Measurements from ENCODE around the gene CMC1.
"Not testable (repeated sequence)": the region's sequence is repeated elsewhere in the genome, so short reads cannot be mapped to it uniquely, and the experiment has no call there.

The CMC1 gene

GRCh38 chr3:28241221-28242160 is at the start of gene CMC1:
Gene CMC1 (plus strand): TSS chr3:28241619. CDS start chr3:28241794, 175 bp downstream.
- peak; percentile 77 to 94 for DNase-seq (ENCODE audit: low read depth in 1 of 2, low spot score in 1 of 2)

DNA sequence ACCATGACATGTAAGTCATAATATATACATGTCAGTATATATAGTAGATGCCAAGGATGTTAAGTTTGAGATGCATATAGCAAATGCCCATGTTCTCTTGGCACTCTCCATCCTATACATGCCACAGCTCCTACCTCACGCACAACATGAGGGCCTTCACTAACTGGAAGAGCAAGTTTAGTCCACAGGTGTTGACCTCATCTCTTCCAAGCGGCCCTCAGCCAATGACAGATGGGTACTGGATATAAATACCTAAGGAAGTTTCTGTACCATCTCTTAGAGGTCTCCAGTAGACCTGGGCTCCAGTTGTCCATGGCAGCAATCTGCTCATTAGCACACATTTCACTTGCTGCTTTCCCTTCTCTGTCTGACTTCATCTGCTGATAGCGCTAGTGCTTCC is 43.3 kb upstream of the CMC1 start:
- no peak for DNase-seq (ENCODE audit: low read depth in 1 of 2, low spot score in 1 of 2)

DNA sequence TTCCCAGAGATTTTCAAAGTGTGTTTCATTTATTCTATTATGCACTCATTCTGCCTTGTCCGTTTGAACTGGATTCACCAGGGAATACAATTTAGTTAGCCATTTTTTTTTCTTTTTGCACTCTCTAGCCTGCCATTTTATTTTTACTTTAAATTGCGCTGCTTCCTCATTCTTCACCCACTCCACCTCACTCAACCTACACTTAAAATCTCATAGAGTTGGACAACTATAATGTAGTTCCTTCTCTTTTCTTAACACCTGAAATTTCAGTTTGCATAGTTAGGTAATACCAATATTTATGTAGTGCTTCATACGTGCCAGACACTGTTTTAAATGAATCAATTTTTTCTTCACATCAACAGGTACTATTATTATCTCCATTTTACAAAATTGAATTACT is 42.4 kb upstream of the CMC1 start:
- no peak for DNase-seq (ENCODE audit: low read depth in 1 of 2, low spot score in 1 of 2)

GRCh38 chr3:28199643-28200042 is 41.8 kb upstream of the CMC1 start:
- not testable (repeated sequence) for DNase-seq (ENCODE audit: low read depth in 1 of 2, low spot score in 1 of 2)

DNA sequence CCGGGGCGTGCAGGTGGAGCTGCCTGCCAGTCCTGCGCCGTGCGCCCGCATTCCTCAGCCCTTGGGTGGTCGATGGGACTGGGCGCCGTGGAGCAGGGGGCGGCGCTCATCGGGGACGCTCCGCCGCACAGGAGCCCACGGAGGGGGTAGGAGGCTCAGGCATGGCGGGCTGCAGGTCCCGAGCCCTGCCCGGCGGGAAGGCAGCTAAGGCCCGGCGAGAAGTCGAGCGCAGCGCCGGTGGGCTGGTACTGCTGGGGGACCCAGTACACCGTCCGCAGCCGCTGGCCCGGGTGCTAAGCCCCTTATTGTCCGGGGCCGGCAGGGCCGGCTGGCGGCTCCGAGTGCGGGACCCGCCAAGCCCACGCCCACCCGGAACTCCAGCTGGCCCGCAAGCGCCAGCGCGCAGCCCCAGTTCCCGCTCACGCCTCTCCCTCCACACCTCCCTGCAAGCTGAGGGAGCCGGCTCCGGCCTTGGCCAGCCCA is 41.0 kb upstream of the CMC1 start:
- not testable (repeated sequence) for DNase-seq (ENCODE audit: low read depth in 1 of 2, low spot score in 1 of 2)

GRCh38 chr3:28206479-28206878 is 34.9 kb upstream of the CMC1 start:
- DNase-seq (ENCODE audit: low read depth in 1 of 2, low spot score in 1 of 2), result no peak

DNA sequence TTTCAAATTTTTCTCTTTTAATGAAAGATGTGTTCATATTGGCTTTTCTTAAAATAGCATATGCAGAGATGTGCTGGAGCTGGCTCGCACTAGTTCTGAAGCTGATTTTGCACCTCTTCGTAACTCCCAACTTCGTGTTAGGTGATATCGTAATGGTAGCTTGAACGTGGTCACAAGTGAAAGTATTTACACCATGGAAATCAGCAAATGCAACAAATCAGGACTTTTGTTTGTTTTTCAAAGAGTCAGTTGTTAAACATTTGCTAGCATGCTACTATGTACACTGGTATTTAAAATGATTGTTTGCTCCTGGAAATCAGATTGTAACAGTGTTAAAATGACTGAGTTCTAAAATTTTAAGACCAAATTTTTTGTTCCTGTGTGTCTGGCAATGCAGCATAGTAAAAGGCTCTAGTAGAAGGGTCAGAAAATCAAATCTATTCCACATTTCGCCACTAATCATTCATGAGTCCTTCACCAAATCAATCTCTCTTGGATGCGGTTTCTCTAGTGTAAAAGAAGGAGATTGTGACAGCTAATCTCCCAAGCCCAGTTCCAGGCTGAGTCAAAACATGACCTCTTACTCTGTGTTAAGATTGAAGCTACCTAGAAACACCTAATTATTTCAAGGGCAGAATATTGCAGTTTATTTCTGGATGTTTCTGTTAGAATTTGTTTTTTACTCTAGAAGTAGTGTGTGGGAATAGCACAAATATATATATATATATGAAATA is 34.3 kb upstream of the CMC1 start:
- DNase-seq (ENCODE audit: low read depth in 1 of 2, low spot score in 1 of 2), result no peak

- DNase-seq (ENCODE audit: low read depth in 1 of 2, low spot score in 1 of 2), result no peak
Measured at GRCh38 chr3:28210968-28211713, 30.3 kb upstream of the CMC1 start.

DNA sequence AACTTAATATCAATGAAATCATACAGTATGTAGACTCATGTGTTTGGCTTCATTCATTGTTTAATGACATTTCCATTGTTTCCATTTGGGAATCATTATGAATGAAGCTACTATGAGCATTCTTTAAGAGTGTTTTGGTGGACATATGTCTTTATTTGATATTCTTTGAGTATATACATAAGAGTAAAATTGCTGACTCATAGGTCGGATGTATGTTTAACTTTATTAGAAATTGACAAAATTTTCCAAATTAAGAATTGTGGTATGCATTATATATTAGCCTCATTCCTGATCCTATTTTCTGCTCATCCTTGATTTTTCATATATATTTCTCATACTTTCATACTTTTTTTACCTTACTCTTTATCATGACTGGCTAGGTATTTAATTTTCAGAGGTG is 28.7 kb upstream of the CMC1 start:
- DNase-seq (ENCODE audit: low read depth in 1 of 2, low spot score in 1 of 2), result no peak

DNA sequence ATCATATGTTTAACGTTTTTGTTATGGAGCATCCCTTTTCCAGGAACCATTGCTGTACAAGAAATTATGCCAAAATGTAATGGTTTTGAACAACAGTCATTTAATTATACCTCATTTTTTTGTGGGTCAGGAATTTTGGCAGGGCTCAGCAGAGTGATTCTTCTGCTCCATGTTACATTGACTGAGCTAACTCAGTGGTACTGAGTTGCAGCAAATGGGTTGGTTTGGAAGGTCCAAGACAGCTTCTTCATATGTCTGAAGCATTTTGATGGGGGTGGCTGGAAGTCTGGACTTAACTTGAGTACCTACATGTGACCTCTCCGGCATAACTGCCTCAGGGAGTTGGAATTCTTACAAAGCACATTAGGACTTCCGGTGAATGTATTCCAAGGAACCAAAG is 26.0 kb upstream of the CMC1 start:
- DNase-seq (ENCODE audit: low read depth in 1 of 2, low spot score in 1 of 2), result no peak

- no peak for DNase-seq (ENCODE audit: low read depth in 1 of 2, low spot score in 1 of 2)
Measured at GRCh38 chr3:28218071-28218916, 23.1 kb upstream of the CMC1 start.

DNA sequence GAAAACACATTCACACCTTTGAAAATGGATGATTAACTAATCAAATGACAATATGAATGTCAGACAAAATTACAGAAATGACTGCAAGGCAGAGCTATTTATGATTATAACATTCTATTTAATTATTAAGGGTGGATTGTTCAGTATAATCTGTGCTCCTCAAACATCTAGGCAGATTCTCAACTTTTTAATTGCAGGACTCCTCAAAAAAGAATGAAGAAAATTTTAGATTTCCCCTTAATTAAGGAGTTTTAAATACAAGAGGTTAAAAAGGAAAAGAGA is 22.6 kb upstream of the CMC1 start:
- DNase-seq (ENCODE audit: low read depth in 1 of 2, low spot score in 1 of 2), result no peak

DNA sequence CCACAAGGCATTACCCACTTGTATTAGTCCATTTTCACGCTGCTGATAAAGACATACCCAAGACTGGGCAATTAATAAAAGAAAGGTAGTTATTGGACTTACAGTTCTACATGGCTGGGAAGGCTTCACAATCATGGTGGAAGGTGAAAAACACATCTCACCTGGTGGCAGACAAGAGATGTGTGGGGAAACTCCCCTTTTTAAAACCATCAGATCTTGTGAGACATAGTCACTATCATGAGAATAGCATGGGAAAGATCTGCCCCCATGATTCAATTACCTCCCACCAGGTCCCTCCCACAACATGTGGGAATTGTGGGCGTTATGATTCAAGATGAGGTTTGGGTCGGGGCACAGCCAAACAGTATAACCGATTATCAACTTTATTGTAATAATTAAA is 17.0 kb upstream of the CMC1 start:
- DNase-seq (ENCODE audit: low read depth in 1 of 2, low spot score in 1 of 2), result no peak

- DNase-seq (ENCODE audit: low read depth in 1 of 2, low spot score in 1 of 2), result no peak
Measured at GRCh38 chr3:28226020-28226419, 15.4 kb upstream of the CMC1 start.

DNA sequence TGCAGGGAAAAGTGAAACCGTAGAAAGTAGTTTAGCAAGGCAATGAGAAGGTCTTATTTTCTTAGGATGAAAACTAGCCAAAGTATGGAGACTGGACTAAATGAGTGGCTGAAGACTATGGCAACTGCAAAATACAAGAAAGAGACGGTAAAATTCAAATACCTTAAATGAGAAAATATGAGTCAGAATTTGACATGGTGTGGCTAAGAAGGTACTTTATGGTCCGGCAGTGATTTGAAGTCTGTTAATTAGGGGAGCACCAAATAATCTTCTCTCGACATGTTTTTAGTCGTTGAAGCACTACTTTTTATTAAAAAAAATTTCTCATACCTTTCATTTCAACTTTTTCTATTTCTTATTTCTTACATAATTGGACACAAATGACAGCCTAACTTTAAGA is 12.8 kb upstream of the CMC1 start:
- DNase-seq (ENCODE audit: low read depth in 1 of 2, low spot score in 1 of 2), result no peak

DNA sequence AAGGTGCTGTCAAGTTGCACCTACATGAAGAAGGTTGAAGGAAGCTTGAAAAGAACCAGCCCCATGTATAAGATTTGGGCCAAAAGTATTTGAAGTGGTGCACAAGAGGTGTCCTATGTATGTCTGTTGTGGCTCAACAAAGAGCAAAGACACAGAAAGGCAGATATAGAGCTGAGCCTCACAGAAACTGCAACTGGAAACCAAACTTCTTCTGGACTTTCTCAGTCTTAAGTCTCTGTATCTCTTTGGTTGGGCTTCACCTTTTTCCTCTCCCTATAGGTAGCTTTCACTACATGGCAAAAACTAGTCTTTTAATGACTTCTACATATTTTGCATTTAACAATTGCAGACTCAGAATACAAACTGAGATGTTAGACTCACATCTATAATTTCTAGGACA is 8.8 kb upstream of the CMC1 start:
- no peak for DNase-seq (ENCODE audit: low read depth in 1 of 2, low spot score in 1 of 2)

- no peak for DNase-seq (ENCODE audit: low read depth in 1 of 2, low spot score in 1 of 2)
Measured at GRCh38 chr3:28234454-28234853, 7.0 kb upstream of the CMC1 start.

GRCh38 chr3:28239108-28239507 is 2.3 kb upstream of the CMC1 start:
- no peak for DNase-seq (ENCODE audit: low read depth in 1 of 2, low spot score in 1 of 2)

GRCh38 chr3:28240441-28240840 is 978 bp upstream of the CMC1 start:
- no peak for DNase-seq (ENCODE audit: low read depth in 1 of 2, low spot score in 1 of 2)

GRCh38 chr3:28242519-28242918 is 1.1 kb downstream of the CMC1 start:
- DNase-seq (ENCODE audit: low read depth in 1 of 2, low spot score in 1 of 2), result no peak

All from activated CD4-positive, alpha-beta T cell treated with anti-CD3 and anti-CD28 coated beads, Interleukin-2, amount 50 U/mL, for 24 hours (primary cell).